ENCODE measurements around the gene INHBB.
"Not testable (repeated sequence)": the region's sequence is repeated elsewhere in the genome, so short reads cannot be mapped to it uniquely, and the experiment has no call there.

The INHBB gene

GRCh38 chr2:120316528-120317179 lies 29.3 kb upstream of the INHBB start:
- no peak for DNase-seq (ENCODE audit: low spot score)

DNA sequence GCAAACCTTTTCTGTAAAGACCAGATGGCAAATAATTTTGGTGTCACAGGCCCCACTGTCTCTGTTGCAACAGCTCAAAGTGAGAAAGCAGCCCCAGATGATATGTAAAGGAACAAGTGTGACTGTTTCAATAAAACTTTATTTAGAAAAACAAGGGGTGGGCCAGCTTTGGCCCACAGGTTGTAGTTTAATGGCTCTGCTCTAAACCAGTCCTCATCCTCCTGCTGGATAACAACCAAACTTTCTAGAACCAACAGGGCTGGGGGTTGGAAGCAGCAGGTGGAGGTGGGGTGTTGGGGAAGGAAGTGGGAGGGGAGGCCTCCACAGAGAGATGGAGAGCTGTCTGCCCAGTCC lies 28.8 kb upstream of the INHBB start:
- no peak for DNase-seq (ENCODE audit: low spot score)

GRCh38 chr2:120317916-120318315 lies 28.0 kb upstream of the INHBB start:
- no peak for DNase-seq (ENCODE audit: low spot score)

DNA sequence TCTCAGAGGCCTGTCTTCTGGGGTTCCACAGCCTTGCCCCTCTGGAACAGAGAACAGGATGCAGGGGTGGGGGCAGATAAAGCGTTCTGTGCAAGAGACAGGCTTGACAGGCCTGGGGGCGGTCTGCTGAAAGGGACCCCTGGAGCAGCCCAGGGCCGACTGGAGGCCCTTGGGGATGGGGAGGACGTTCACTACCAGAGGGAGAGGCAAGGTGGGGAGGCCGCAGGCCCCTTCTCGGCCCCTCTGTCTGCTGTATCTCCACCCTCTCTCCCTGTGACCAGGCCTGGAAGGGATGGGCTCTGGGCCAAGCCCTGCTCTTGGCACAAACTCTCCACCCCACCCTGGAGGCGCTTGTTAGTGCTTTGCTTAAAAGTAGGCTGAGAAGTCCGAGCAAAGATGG lies 27.3 kb upstream of the INHBB start:
- no peak for DNase-seq (ENCODE audit: low spot score)

GRCh38 chr2:120319123-120319522 lies 26.8 kb upstream of the INHBB start:
- DNase-seq (ENCODE audit: low spot score) = no peak

DNA sequence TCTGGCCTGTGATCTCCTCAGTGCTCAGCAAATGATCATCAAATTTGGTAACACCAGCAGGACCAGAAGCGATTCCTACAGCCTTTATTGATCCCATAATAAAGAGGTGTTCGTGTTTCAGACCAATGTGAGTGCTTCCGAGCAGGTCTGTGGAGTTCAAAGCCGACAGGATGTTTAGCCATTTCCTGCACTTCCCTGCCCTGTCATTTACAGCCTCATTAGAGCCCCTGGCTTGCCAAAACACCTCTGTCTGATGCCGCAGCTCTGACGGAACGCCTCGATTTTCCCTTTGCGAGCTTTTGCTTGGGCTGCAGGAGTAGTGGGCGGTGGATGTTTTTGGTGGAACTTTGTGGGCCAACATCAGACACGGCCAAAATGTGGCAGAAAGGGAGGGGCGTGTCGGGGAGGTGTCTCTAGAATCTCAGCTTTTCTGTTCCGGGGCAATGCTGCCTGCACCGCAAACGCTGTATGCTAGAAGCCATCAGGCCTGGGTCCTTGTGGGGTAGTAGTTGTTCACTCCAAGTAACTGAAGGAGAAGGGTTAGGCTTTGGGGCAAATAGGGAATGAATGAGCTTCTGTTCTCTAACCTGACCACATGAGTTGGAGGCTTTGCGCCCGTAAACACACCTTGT lies 26.1 kb upstream of the INHBB start:
- DNase-seq (ENCODE audit: low spot score) = no peak

DNA sequence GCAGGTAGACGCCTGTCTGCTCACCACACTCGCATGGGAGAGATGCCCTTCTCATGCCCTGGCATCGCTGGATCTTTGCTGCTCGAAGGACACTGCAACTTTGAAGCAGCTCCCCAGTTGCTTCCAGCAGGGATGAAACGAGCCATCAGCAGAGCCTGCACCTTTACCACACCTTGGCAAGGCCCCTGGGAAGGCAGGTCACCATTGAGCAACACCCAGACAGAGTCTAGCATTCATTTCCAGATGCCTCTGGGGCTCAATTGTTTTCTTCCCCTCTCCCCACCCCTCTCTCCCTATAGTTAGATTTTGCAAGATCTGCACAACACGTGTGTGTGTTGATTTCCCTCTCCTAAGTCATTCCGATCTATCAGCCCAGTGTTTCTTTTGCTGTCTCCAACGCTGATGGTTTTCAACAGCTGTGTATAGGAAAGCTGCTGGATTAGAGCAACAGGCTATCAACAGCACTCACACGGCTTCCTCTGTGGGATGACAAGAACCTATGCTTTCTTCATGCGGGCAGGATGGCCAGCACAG lies 25.6 kb upstream of the INHBB start:
- no peak for DNase-seq (ENCODE audit: low spot score)

- DNase-seq (ENCODE audit: low spot score) = not testable (repeated sequence)
Observed at GRCh38 chr2:120320887-120321556, 24.9 kb upstream of the INHBB start.

DNA sequence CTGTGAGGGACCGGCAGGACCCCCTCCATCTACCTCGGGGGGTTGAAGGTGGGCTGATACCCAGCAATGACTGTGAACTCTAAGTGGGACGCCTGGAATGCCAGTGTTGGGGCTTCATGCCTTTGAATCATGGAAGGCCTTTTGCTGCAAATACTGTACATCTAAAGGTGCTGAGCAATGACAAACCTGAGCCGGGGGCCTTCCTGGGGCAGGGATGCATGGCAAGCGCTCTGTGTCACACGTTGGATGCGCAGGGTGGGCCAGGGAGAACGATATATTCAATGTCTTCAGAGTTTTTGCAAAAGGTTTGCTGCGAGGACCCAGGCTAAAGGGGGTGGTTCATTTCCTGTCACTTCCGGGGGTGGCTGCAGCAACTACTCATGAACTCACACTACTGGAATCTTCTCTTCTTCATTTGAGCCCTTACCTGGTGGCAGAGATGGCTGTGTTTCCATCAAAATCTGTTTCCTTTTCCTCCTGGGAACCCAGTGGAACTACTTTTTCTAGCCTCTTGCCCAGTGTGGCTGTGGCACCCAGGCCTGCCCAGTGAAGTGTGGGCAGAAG lies 24.1 kb upstream of the INHBB start:
- no peak for DNase-seq (ENCODE audit: low spot score)

DNA sequence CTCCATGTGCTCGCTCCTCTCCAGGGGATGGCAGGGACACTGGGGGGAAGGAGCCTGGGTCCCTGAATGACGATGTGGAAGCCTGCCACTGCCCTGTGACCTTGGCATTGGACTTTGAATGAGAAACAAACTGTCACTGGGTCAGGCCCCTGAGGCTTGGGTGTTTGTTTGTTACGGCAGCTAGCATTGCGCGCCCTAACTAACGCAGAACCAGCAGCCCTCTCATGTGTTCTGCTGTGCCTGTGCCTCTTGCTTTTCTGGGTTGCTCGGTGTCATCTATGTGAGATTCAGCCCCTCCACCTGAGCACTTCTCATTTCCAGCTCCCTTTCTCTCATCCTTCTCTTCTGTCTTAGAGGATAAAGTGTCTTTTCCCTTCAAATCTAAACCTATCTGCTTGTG lies 23.6 kb upstream of the INHBB start:
- no peak for DNase-seq (ENCODE audit: low spot score)

- DNase-seq (ENCODE audit: low spot score) = no peak
Observed at GRCh38 chr2:120323214-120323613, 22.7 kb upstream of the INHBB start.

GRCh38 chr2:120323807-120324399 lies 22.0 kb upstream of the INHBB start:
- DNase-seq (ENCODE audit: low spot score) = no peak

DNA sequence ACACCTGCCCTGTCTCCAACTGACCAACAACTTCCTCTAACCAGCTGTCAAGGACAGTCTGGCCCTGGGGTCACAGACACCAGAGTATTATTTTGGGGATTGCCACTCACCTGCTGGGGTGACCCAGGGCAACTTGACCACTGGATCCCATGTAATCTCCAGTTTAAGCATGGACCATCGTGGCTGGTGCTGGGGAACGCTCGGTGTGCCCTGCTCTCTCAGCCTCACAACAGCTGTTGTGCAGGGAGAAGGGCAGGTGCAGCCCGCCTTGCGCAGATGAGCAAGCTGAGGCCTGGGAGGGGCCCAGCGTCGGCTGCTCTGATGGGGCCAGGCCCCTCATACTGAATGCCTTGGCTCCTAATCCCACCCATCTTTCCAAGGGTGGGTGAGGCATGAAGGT lies 21.0 kb upstream of the INHBB start:
- no peak for DNase-seq (ENCODE audit: low spot score)

DNA sequence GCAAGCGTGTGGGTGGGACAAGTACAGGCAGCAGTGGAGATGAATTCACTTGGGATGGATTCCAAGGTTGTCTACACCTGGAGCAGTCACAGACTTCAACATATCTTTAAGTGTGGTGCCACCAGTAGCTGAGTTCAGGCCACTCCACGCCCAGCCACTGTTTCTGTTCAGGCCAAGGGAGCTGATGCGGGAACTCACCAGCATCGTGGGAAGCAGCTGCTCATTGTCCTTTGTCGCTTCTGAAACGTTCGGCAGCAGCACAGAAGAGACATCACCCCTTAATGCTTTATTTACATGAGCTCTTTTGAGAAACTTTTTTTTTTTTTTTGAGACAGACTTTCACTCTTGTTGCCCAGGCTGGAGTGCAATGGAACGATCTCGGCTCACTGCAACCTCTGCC lies 19.9 kb upstream of the INHBB start:
- no peak for DNase-seq (ENCODE audit: low spot score)

DNA sequence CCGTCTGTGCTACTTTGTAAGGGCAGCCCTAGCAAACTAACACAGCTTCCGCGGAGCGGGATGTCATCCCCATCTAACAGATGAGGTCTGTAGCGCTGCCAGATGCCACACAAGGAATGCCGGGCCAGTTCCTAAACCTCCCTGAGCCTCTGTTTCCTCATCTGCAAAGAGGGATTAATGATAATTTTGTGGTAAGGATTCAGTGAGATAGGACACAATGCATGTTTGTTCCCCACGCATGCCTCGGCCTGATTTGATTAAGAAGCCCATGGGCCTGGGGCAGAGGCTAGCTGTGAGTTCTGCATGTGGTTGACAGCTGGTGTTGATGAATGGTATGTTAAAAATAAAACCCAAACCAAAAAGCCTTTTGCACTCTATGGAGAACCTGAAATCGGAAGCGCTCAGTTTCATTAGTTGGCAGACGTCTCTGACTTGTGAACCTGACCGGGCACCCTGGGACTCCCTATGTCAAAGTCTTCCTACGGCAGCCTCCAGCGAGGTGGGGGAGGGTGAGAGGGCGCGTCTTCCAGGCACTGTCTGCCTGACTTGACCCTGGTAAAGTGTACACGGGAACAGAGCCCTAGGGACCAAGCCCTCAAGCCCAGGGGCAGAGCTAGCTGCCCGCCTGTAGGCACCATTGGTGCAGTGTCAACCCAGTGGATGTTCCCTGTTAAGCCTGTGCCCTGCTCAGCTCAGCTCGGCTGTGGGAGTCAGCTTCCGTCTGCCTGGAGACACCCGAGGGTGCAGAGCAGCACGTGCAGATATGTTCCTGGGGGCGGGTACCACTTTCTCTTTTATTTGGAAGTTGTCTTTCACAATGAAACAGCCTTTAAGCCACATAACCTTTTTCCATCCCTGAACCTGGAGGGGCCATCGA lies 14.8 kb upstream of the INHBB start:
- no peak for DNase-seq (ENCODE audit: low spot score)

GRCh38 chr2:120331903-120332302 lies 14.0 kb upstream of the INHBB start:
- no peak for DNase-seq (ENCODE audit: low spot score)

GRCh38 chr2:120332384-120332783 lies 13.6 kb upstream of the INHBB start:
- no peak for DNase-seq (ENCODE audit: low spot score)

DNA sequence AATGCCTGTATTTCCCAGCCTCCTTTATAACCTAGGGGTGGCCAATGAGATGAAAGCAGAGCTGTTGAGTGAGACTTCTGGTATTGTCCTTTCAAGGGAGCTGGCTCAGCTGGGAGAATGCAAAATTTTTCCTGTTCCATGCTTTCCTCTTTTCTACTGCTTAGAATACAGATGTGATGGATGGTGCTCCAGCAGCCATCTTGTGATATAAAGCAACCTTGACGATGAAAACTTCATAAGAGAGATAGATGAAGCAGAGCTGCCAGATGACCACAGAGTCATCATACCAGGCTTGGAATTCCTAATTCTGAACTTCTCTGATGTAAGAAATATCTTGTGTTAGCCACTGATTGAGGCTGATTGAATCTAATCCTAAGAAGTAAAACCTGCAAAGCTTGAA lies 11.9 kb upstream of the INHBB start:
- DNase-seq (ENCODE audit: low spot score) = no peak

- no peak for DNase-seq (ENCODE audit: low spot score)
Observed at GRCh38 chr2:120336749-120337148, 9.2 kb upstream of the INHBB start.

GRCh38 chr2:120338015-120338414 lies 7.9 kb upstream of the INHBB start:
- DNase-seq (ENCODE audit: low spot score) = no peak

GRCh38 chr2:120341977-120342376 lies 4.0 kb upstream of the INHBB start:
- DNase-seq (ENCODE audit: low spot score) = no peak

- no peak for DNase-seq (ENCODE audit: low spot score)
Observed at GRCh38 chr2:120342446-120342845, 3.5 kb upstream of the INHBB start.

Data from CD4-positive, alpha-beta T cell treated with Interleukin-15 for 4 hours (primary cell).